ENCODE data around the gene FAM222B. TPM values are rescaled to one million over a fixed set of nuclear protein-coding genes. Genes with fewer than 3 reads are reported as not detected.
"Not testable (repeated sequence)": the region's sequence is repeated elsewhere in the genome, so short reads cannot be mapped to it uniquely, and the experiment has no call there.

The FAM222B gene
- total and polyA plus RNA-seq, 4 donors = 2.8 to 5.4 (median 4.1) TPM

DNA sequence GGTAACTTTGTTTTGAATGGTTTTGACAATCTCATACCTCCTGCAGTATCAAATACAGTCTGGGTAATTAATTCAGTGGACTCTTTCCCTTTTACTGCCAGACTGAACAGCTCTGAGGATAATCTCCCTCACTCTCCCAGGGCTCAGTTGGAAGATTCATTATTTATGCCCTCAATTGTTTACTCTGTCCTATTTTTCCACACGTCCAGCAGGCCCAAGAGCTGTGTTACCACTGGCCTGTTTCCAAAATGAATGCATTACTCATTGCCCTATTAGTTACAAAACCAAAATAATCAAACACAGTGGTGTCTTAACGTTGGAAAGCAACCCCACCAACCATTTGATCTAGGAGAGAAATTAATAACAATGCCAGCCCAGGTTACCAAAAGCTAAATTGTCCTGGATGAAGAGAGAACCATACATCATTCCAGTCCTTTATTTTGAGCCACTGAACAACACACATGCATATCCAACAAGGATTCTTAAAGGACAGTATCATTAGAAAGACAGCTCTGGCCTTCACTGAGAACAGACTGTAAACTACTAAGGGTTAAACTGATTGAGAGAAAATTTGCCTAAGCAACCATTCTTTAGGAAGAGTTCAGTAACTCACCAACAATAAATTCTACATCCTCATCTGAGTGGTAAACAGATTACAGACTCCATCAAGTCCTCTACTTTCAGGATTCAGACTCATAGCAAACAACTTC lies 34.5 kb downstream of the FAM222B start (continued):
- TF ChIP-seq, protein P1, sequence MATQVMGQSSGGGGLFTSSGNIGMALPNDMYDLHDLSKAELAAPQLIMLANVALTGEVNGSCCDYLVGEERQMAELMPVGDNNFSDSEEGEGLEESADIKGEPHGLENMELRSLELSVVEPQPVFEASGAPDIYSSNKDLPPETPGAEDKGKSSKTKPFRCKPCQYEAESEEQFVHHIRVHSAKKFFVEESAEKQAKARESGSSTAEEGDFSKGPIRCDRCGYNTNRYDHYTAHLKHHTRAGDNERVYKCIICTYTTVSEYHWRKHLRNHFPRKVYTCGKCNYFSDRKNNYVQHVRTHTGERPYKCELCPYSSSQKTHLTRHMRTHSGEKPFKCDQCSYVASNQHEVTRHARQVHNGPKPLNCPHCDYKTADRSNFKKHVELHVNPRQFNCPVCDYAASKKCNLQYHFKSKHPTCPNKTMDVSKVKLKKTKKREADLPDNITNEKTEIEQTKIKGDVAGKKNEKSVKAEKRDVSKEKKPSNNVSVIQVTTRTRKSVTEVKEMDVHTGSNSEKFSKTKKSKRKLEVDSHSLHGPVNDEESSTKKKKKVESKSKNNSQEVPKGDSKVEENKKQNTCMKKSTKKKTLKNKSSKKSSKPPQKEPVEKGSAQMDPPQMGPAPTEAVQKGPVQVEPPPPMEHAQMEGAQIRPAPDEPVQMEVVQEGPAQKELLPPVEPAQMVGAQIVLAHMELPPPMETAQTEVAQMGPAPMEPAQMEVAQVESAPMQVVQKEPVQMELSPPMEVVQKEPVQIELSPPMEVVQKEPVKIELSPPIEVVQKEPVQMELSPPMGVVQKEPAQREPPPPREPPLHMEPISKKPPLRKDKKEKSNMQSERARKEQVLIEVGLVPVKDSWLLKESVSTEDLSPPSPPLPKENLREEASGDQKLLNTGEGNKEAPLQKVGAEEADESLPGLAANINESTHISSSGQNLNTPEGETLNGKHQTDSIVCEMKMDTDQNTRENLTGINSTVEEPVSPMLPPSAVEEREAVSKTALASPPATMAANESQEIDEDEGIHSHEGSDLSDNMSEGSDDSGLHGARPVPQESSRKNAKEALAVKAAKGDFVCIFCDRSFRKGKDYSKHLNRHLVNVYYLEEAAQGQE (IDR thresholded peaks at IDR 0.05) = no peak
- TF ChIP-seq RXRA (IDR thresholded peaks at IDR 0.05) = peak in 1 of 2 donors; percentile 52
- peak; percentile 66 for TF ChIP-seq YY1 (IDR thresholded peaks at IDR 0.05)
- TF ChIP-seq EGR1 (IDR thresholded peaks at IDR 0.05; ENCODE audit: low read depth in 2 of 2) = peak in 1 of 2 donors; percentile 47
- TF ChIP-seq GABPA (IDR thresholded peaks at IDR 0.05 in 1 of 2, conservative IDR thresholded peaks at IDR 0.05 in 1 of 2) = no peak
- no peak for TF ChIP-seq FOXA1 (IDR thresholded peaks at IDR 0.05)
- TF ChIP-seq RAD21 (IDR thresholded peaks at IDR 0.05) = peak in 1 of 2 donors; percentile 18
- TF ChIP-seq TAF1 (conservative IDR thresholded peaks at IDR 0.05) = no peak
- TF ChIP-seq, protein P2, sequence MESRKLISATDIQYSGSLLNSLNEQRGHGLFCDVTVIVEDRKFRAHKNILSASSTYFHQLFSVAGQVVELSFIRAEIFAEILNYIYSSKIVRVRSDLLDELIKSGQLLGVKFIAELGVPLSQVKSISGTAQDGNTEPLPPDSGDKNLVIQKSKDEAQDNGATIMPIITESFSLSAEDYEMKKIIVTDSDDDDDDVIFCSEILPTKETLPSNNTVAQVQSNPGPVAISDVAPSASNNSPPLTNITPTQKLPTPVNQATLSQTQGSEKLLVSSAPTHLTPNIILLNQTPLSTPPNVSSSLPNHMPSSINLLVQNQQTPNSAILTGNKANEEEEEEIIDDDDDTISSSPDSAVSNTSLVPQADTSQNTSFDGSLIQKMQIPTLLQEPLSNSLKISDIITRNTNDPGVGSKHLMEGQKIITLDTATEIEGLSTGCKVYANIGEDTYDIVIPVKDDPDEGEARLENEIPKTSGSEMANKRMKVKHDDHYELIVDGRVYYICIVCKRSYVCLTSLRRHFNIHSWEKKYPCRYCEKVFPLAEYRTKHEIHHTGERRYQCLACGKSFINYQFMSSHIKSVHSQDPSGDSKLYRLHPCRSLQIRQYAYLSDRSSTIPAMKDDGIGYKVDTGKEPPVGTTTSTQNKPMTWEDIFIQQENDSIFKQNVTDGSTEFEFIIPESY (IDR thresholded peaks at IDR 0.05) = peak; percentile 26

DNA sequence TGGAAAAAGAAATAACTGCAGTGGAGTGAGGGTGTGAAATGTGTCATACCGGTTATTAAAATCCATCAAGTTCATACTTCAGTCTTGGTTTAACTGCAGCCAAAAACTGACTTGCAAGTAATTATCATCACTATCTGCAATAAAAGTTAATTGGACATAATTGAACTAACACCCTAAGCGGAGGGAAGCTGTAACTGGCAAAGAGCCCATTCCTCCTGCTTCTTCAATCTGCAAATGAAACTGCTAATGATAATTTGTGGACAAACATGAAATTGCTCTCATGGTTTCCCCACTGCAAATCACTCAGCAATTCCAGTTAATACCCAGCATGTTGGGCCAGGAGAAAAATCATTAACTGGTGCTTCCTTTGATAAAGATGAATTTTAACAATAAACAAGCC lies 46.5 kb downstream of the FAM222B start:
- H3K4me3 ChIP-seq (ENCODE audit: low read depth in 1 of 3, low read length in 3 of 3) = no peak overlapping the region
- peaks cover 0 to 2% (median 0%) of the 10 kb centered on the region in 4 donors for H3K4me1 ChIP-seq (ENCODE audit: control insufficient read depth in 4 of 4, insufficient read depth in 4 of 4, low read length in 3 of 4)
- H3K36me3 ChIP-seq (ENCODE audit: control insufficient read depth in 4 of 4, insufficient read depth in 3 of 4, low read depth in 1 of 4, low read length in 3 of 4) = peaks cover 0 to 2% (median 0%) of the 10 kb centered on the region in 4 donors
- 90% methylated on average over 2 of the region's 2 CpGs for WGBS
- no peak for DNase-seq (ENCODE audit: low spot score)
- H3K27me3 ChIP-seq (ENCODE audit: control insufficient read depth in 4 of 4, insufficient read depth in 4 of 4, low read length in 3 of 4) = no peaks in the 10 kb centered on the region
- no peak overlapping the region for H3K27ac ChIP-seq (ENCODE audit: low read depth in 1 of 2, low read length in 2 of 2)
- TF ChIP-seq HNF4G (IDR thresholded peaks at IDR 0.05) (no peak), HNF4A (conservative IDR thresholded peaks at IDR 0.05) (no peak), GABPA (IDR thresholded peaks at IDR 0.05 in 1 of 2, conservative IDR thresholded peaks at IDR 0.05 in 1 of 2) (no peak), FOXA1 (IDR thresholded peaks at IDR 0.05) (no peak), YY1 (IDR thresholded peaks at IDR 0.05) (no peak), SP1 (IDR thresholded peaks at IDR 0.05) (no peak), EGR1 (IDR thresholded peaks at IDR 0.05; ENCODE audit: low read depth in 2 of 2) (no peak), RAD21 (IDR thresholded peaks at IDR 0.05) (no peak), NR2F2 (IDR thresholded peaks at IDR 0.05) (no peak), JUND (IDR thresholded peaks at IDR 0.05) (no peak)
- TF ChIP-seq, protein P3, sequence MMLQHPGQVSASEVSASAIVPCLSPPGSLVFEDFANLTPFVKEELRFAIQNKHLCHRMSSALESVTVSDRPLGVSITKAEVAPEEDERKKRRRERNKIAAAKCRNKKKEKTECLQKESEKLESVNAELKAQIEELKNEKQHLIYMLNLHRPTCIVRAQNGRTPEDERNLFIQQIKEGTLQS (IDR thresholded peaks at IDR 0.05) = no peak
- TF ChIP-seq, protein P4, sequence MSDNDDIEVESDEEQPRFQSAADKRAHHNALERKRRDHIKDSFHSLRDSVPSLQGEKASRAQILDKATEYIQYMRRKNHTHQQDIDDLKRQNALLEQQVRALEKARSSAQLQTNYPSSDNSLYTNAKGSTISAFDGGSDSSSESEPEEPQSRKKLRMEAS (IDR thresholded peaks at IDR 0.05) = no peak
- TF ChIP-seq, protein P5, sequence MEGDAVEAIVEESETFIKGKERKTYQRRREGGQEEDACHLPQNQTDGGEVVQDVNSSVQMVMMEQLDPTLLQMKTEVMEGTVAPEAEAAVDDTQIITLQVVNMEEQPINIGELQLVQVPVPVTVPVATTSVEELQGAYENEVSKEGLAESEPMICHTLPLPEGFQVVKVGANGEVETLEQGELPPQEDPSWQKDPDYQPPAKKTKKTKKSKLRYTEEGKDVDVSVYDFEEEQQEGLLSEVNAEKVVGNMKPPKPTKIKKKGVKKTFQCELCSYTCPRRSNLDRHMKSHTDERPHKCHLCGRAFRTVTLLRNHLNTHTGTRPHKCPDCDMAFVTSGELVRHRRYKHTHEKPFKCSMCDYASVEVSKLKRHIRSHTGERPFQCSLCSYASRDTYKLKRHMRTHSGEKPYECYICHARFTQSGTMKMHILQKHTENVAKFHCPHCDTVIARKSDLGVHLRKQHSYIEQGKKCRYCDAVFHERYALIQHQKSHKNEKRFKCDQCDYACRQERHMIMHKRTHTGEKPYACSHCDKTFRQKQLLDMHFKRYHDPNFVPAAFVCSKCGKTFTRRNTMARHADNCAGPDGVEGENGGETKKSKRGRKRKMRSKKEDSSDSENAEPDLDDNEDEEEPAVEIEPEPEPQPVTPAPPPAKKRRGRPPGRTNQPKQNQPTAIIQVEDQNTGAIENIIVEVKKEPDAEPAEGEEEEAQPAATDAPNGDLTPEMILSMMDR (IDR thresholded peaks at IDR 0.05; ENCODE audit: low read depth, low read length, missing input control) = no peak
- no peak overlapping the region for H3K9ac ChIP-seq (ENCODE audit: low read depth in 1 of 2, low read length in 2 of 2)
- H3K9me3 ChIP-seq (ENCODE audit: control insufficient read depth in 4 of 4, low read length in 3 of 4) = no peaks in the 10 kb centered on the region

DNA sequence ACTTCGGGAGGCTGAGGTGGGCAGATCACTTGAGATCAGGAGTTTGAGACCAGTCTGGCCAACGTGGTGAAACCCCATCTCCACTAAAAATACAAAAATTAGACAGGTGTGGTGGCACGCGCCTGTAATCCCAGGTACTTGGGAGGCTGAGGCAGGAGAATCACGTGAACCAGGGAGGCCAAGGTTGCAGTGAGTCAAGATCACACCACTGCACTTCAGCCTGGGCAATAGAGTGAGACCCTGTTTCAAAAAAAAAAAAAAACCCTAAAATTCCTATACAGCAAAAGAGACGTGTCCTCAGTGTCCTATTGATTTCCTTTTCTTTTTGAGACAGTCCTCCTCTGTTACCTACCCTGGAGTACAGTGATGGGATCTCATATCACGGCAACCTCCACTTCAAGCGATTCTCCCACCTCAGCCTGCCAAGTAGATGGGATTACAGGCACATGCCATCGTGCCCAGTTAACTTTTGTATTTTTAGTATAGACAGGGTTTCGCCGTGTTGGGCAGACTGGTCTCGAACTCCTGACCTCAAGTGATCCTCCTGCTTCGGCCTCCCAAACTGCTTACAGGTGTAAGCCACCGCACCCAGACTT lies 47.6 kb downstream of the FAM222B start:
- not testable (repeated sequence) for H3K27ac ChIP-seq (ENCODE audit: low read depth in 1 of 2, low read length in 2 of 2); DNase-seq (ENCODE audit: low spot score); H3K9ac ChIP-seq (ENCODE audit: low read depth in 1 of 2, low read length in 2 of 2); H3K36me3 ChIP-seq (ENCODE audit: control insufficient read depth in 4 of 4, insufficient read depth in 3 of 4, low read depth in 1 of 4, low read length in 3 of 4); H3K9me3 ChIP-seq (ENCODE audit: control insufficient read depth in 4 of 4, low read length in 3 of 4); H3K4me3 ChIP-seq (ENCODE audit: low read depth in 1 of 3, low read length in 3 of 3); H3K27me3 ChIP-seq (ENCODE audit: control insufficient read depth in 4 of 4, insufficient read depth in 4 of 4, low read length in 3 of 4); H3K4me1 ChIP-seq (ENCODE audit: control insufficient read depth in 4 of 4, insufficient read depth in 4 of 4, low read length in 3 of 4)
- 98% methylated on average over 14 of the region's 14 CpGs for WGBS

All from liver (tissue), 9 donors.